Pancreas (tissue), 10 donors: ENCODE measurements around the gene GTPBP4. TPM values are rescaled to one million over a fixed set of nuclear protein-coding genes. Genes with fewer than 3 reads are reported as not detected.

Experiments
- ATAC-seq, 4 donors: fragments of 200-7000 bp; cut with Tn5 transposase; one replicate each; pipeline versions ENCODE4 v1.8.0 to v1.9.1; 2020; ENCODE audit warnings: mild to moderate bottlenecking in 4 of 4, moderate library complexity in 4 of 4
- DNase-seq, 6 donors: peaks; one replicate each; pipeline ENCODE4 v3.0.0-alpha.2; 2020
- FAIRE-seq: peaks from 2 replicates; lab custom pipeline; 2012; peaks lifted over from hg19 to GRCh38; lab: Jason Lieb, UNC
- H3K27ac ChIP-seq, 4 donors: fragments of 200-600 bp; sonication (generic); 1 replicate in 3 of 4; 2 replicates in 1 of 4; pipeline versions ENCODE4 v1.5.0 to v1.8.0; 2020
- H3K27me3 ChIP-seq, 4 donors: fragments of 200-600 bp; one replicate each; pipeline ENCODE4 v1.8.0; 2021
- H3K36me3 ChIP-seq, 3 donors: fragments of 200-600 bp; sonication (generic) in 1 of 3; one replicate each; pipeline versions ENCODE4 v1.5.0 to v1.8.0; 2020 to 2021
- H3K4me1 ChIP-seq, 3 donors: fragments of 200-600 bp; one replicate each; pipeline ENCODE4 v1.8.0; 2021
- H3K4me3 ChIP-seq, 4 donors: fragments of 200-600 bp; sonication (generic) in 2 of 4; one replicate each; pipeline versions ENCODE4 v1.5.0 to v1.8.0; 2020 to 2021
- H3K9me3 ChIP-seq, 4 donors: fragments of 200-600 bp; one replicate each; pipeline ENCODE4 v1.8.0; 2021
- CTCF ChIP-seq, 4 donors: fragments of 200-600 bp; sonication (generic) in 3 of 4; IDR thresholded peaks; one replicate each; pipeline versions ENCODE4 v1.5.0 to v1.8.0; 2021; ENCODE audit warnings: antibody characterized with exemption in 4 of 4
- WGBS, 2 donors: extraction: QIAGEN DNeasy Blood & Tissue Kit; methylation state at CpG; one replicate each; pipeline ENCODE4 v1.1.7; 2013; 5-methylcytosine and 5-hydroxymethylcytosine counted together
- intact Hi-C, 3 donors: fragments of 100-400 bp; cut with DNase I; formaldehyde crosslinking; loops; one replicate each; pipeline versions ENCODE4 v1.11.1 to v1.14.2; 2022
- polyA plus RNA-seq, 2 donors: library from polyadenylated mRNA; stranded (reverse); fragments of 200-250 nt; gene quantifications; one replicate each; pipeline ENCODE4 v1.2.3, GENCODE V29; 2013
- total RNA-seq, 6 donors: library from RNA; stranded (reverse); fragmentation: NEBNext Ultra II Directional in 4 of 6; extraction: Animal tissue kit (Norgen Biotek cat#: 25700) in 4 of 6; gene quantifications; one replicate each; pipeline versions ENCODE4 v1.2.1 to v1.2.4, GENCODE V29; 2021 to 2023
- donor health status: healthy with polysubstance abuse.
- donor health status: DM: no; HTN: no; CAD: no; lungs with moderate emphysema.
- donor health status: DM: no; HTN: no; CAD: no.
- donor health status: control.
- donor health status: control.
- donor health status: Bipolar disorder and iron deficiency.
- donor health status: DM: yes; HTN: yes; CAD: no.
- donor health status: DM: no; HTN: no; CAD: no.
- donor health status: DM: no; HTN: no; CAD: no.
- donor health status: DM: yes; HTN: yes; CAD: no.

GTPBP4 gene
- total and polyA plus RNA-seq, 8 donors, result 6.9 to 18.4 (median 15.8) TPM

- no peaks in the 10 kb centered on the region for H3K27me3 ChIP-seq
- DNase-seq (no peak), FAIRE-seq (no peak), ATAC-seq (no peak)
- WGBS, 2 donors, result 88% methylated on average over 6 of the region's 6 CpGs
- intact Hi-C loops, result no loop called here
- H3K9me3 ChIP-seq, result no peaks in the 10 kb centered on the region
- H3K36me3 ChIP-seq, result no peaks in the 10 kb centered on the region
- H3K4me3 ChIP-seq, result no peak overlapping the region
- no peaks in the 10 kb centered on the region for H3K4me1 ChIP-seq
- no peak overlapping the region for H3K27ac ChIP-seq
- no peak for TF ChIP-seq CTCF (IDR thresholded peaks at IDR 0.05)
These were observed 29.4 kb upstream of the GTPBP4 start for GRCh38 chr10:958856-959255.

GRCh38 chr10:962342-962741 is 25.9 kb upstream of the GTPBP4 start:
- no peak for DNase-seq
- Histone ChIP-seq H3K9me3 (no peaks in the 10 kb centered on the region), H3K27ac (no peak overlapping the region), H3K36me3 (no peaks in the 10 kb centered on the region), H3K27me3 (no peaks in the 10 kb centered on the region), H3K4me3 (no peak overlapping the region), H3K4me1 (no peaks in the 10 kb centered on the region)
- ATAC-seq, result no peak
- WGBS, 2 donors, result 82 to 89% methylated on average over 3 of the region's 3 CpGs
- FAIRE-seq, result no peak
- TF ChIP-seq CTCF (IDR thresholded peaks at IDR 0.05), result no peak
- intact Hi-C loops, result no loop called here

GRCh38 chr10:963186-963585 is 25.0 kb upstream of the GTPBP4 start:
- Histone ChIP-seq H3K27ac (no peak overlapping the region), H3K27me3 (no peaks in the 10 kb centered on the region), H3K9me3 (no peaks in the 10 kb centered on the region), H3K4me1 (no peaks in the 10 kb centered on the region), H3K36me3 (no peaks in the 10 kb centered on the region), H3K4me3 (no peak overlapping the region)
- TF ChIP-seq CTCF (IDR thresholded peaks at IDR 0.05), result no peak
- WGBS, 2 donors, result 78 to 86% methylated on average over 5 of the region's 5 CpGs
- intact Hi-C loops, result no loop called here
- DNase-seq, result no peak
- no peak for FAIRE-seq
- no peak for ATAC-seq

- DNase-seq (no peak), ATAC-seq (no peak), FAIRE-seq (no peak)
- H3K4me3 ChIP-seq, result no peak overlapping the region
- 83 to 90% methylated on average over 4 of the region's 4 CpGs for WGBS, 2 donors
- TF ChIP-seq CTCF (IDR thresholded peaks at IDR 0.05), result no peak
- no peaks in the 10 kb centered on the region for H3K27me3 ChIP-seq
- H3K9me3 ChIP-seq, result no peaks in the 10 kb centered on the region
- no peaks in the 10 kb centered on the region for H3K36me3 ChIP-seq
- intact Hi-C loops, result no loop called here
- no peaks in the 10 kb centered on the region for H3K4me1 ChIP-seq
- no peak overlapping the region for H3K27ac ChIP-seq
These were observed 24.6 kb upstream of the GTPBP4 start for GRCh38 chr10:963655-964054.

- no peaks in the 10 kb centered on the region for H3K9me3 ChIP-seq
- H3K4me1 ChIP-seq, result no peaks in the 10 kb centered on the region
- FAIRE-seq (no peak), DNase-seq (no peak), ATAC-seq (no peak)
- intact Hi-C loops, result no loop called here
- no peaks in the 10 kb centered on the region for H3K27me3 ChIP-seq
- H3K27ac ChIP-seq, result no peak overlapping the region
- no peak for TF ChIP-seq CTCF (IDR thresholded peaks at IDR 0.05)
- 68 to 77% methylated on average over 15 of the region's 15 CpGs for WGBS, 2 donors
- H3K4me3 ChIP-seq, result no peak overlapping the region
- no peaks in the 10 kb centered on the region for H3K36me3 ChIP-seq
These were observed 23.8 kb upstream of the GTPBP4 start for GRCh38 chr10:964321-964987.
